ENCODE measurements around the gene TSPOAP1. TPM values are rescaled to one million over a fixed set of nuclear protein-coding genes. Genes with fewer than 3 reads are reported as not detected.

The TSPOAP1 gene
- total RNA-seq, 1 experiment from 2014 or later: 10.9 TPM

DNA sequence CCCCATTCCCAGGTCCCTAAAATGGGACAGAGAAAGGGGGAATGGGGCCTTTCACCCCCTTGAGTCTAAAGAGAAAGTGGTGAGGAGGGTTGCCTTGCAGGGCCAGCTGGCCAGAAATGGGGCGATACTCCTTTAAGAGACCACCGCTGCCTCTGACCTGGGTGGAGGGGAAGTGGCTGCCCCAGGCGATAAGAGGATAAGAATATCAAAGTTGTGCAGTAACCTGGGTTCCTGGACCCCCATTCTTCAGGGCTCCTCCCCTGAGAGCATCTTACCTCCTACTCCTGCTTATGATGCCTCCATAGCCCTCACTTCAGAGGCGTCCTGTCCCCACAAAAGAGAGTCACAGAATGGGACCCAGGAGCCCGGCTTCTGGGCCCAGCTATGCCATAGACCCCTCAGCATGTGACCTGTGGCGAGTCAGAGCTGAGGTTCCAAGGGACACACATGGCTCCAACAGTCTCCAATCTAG lies 5.2 kb upstream of the TSPOAP1 start:
- Mint-ChIP-seq H3K9me3 (no peaks in the 10 kb centered on the region), H3K4me3 (no peak overlapping the region), H3K36me3 (no peaks in the 10 kb centered on the region), H3K27ac (no peak overlapping the region), H3K4me1 (peaks cover 65% of the 10 kb centered on the region), H3K27me3 (ENCODE audit: low read depth) (no peaks in the 10 kb centered on the region)
- ChIA-PET POLR2A (no interaction called here), CTCF (interaction anchor here (0.9 to 1.1 kb wide), 3 partner anchors 8 to 26 kb away, joined by 3 to 4 read pairs (median 3); no protein-coding TSS in a partner anchor)
- no peak for TF ChIP-seq RELA (CRISPR knock-in tag; IDR thresholded peaks at IDR 0.05; ENCODE audit: borderline replicate concordance)
- TF ChIP-seq, protein P1, sequence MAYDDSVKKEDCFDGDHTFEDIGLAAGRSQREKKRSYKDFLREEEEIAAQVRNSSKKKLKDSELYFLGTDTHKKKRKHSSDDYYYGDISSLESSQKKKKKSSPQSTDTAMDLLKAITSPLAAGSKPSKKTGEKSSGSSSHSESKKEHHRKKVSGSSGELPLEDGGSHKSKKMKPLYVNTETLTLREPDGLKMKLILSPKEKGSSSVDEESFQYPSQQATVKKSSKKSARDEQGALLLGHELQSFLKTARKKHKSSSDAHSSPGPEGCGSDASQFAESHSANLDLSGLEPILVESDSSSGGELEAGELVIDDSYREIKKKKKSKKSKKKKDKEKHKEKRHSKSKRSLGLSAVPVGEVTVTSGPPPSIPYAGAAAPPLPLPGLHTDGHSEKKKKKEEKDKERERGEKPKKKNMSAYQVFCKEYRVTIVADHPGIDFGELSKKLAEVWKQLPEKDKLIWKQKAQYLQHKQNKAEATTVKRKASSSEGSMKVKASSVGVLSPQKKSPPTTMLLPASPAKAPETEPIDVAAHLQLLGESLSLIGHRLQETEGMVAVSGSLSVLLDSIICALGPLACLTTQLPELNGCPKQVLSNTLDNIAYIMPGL (CRISPR knock-in tag; IDR thresholded peaks at IDR 0.05): no peak
- TF ChIP-seq MYBL2 (CRISPR knock-in tag; IDR thresholded peaks at IDR 0.05): no peak
- no peak for TF ChIP-seq CREB1 (CRISPR knock-in tag; IDR thresholded peaks at IDR 0.05)
- no peak for TF ChIP-seq JAZF1 (CRISPR knock-in tag; IDR thresholded peaks at IDR 0.05)
- TF ChIP-seq HMGA2 (CRISPR knock-in tag; IDR thresholded peaks at IDR 0.05): no peak
- TF ChIP-seq NFE2L1 (CRISPR knock-in tag; IDR thresholded peaks at IDR 0.05): no peak
- TF ChIP-seq ZNF121 (CRISPR knock-in tag; IDR thresholded peaks at IDR 0.05): no peak
- TF ChIP-seq, protein P2, sequence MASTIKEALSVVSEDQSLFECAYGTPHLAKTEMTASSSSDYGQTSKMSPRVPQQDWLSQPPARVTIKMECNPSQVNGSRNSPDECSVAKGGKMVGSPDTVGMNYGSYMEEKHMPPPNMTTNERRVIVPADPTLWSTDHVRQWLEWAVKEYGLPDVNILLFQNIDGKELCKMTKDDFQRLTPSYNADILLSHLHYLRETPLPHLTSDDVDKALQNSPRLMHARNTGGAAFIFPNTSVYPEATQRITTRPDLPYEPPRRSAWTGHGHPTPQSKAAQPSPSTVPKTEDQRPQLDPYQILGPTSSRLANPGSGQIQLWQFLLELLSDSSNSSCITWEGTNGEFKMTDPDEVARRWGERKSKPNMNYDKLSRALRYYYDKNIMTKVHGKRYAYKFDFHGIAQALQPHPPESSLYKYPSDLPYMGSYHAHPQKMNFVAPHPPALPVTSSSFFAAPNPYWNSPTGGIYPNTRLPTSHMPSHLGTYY (CRISPR knock-in tag; IDR thresholded peaks at IDR 0.05): no peak
- no peak for TF ChIP-seq ZNF423 (CRISPR knock-in tag; IDR thresholded peaks at IDR 0.05)
- no peak for TF ChIP-seq MXD4 (CRISPR knock-in tag; IDR thresholded peaks at IDR 0.05; ENCODE audit: borderline replicate concordance)
- TF ChIP-seq, protein P3, sequence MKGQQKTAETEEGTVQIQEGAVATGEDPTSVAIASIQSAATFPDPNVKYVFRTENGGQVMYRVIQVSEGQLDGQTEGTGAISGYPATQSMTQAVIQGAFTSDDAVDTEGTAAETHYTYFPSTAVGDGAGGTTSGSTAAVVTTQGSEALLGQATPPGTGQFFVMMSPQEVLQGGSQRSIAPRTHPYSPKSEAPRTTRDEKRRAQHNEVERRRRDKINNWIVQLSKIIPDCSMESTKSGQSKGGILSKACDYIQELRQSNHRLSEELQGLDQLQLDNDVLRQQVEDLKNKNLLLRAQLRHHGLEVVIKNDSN (CRISPR knock-in tag; IDR thresholded peaks at IDR 0.05): no peak
- TF ChIP-seq SOX15 (CRISPR knock-in tag; IDR thresholded peaks at IDR 0.05): no peak
- TF ChIP-seq, protein P4, sequence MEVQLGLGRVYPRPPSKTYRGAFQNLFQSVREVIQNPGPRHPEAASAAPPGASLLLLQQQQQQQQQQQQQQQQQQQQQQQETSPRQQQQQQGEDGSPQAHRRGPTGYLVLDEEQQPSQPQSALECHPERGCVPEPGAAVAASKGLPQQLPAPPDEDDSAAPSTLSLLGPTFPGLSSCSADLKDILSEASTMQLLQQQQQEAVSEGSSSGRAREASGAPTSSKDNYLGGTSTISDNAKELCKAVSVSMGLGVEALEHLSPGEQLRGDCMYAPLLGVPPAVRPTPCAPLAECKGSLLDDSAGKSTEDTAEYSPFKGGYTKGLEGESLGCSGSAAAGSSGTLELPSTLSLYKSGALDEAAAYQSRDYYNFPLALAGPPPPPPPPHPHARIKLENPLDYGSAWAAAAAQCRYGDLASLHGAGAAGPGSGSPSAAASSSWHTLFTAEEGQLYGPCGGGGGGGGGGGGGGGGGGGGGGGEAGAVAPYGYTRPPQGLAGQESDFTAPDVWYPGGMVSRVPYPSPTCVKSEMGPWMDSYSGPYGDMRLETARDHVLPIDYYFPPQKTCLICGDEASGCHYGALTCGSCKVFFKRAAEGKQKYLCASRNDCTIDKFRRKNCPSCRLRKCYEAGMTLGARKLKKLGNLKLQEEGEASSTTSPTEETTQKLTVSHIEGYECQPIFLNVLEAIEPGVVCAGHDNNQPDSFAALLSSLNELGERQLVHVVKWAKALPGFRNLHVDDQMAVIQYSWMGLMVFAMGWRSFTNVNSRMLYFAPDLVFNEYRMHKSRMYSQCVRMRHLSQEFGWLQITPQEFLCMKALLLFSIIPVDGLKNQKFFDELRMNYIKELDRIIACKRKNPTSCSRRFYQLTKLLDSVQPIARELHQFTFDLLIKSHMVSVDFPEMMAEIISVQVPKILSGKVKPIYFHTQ (CRISPR knock-in tag; IDR thresholded peaks at IDR 0.05): no peak
- DNase-seq (ENCODE audit: low spot score): peak; percentile 4
- ATAC-seq: no peak

DNA sequence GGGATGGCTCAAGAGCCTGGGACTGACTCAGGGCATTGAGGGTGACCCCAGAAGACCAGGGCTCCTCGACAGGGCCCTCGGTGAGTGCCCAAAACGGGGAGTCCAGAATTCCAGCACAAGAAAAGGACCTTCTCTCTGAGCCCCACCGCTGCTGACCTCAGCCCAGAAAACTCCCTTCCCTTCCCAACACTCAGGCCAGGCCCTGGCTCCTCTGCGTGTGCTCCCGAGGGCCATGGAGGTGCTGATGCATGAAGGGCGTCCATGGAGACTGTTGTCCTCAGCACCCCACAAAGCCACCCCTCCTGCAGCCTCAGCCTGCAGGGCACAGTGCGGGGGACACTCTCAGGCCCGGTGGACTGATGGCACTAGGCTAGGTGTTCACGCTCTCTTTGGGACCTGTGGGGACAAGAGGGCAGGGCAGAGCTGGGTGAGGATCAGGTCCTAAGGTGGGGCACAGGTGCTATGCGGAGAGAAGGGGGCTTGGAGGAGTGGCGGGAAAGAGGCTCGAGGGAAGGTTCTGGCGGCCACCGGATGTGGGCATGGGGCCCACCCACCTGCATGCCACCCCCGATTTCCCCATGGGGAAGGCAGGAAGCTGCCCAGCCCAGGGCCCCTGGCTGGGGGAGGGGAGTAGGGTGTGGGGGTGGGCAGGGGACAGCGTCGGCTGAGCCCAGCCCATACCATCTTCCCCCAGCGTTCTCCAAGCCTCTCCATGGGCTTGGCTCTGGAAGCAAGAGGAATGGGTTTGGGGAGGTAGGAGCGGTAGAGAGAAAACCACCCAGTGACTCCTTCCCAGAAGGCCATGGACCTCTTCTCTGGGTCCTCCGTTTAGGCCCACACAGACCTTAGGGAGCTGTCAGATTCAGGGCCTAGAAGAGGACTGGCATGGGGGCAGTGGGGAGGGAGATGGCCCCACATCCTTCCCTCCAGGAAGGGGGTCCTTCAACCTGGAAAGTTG lies 4.5 kb upstream of the TSPOAP1 start:
- no peaks in the 10 kb centered on the region for H3K36me3 Mint-ChIP-seq
- CTCF ChIA-PET: interaction anchor here (1.1 kb wide), 2 partner anchors 16 to 25 kb away, joined by 3 to 4 read pairs; no protein-coding TSS in a partner anchor
- peaks cover 63% of the 10 kb centered on the region for H3K4me1 Mint-ChIP-seq
- peak; percentile 6 for DNase-seq (ENCODE audit: low spot score)
- ATAC-seq: no peak
- H3K9me3 Mint-ChIP-seq: no peaks in the 10 kb centered on the region
- POLR2A ChIA-PET: interaction anchor here (2.4 kb wide), 1 partner anchor 19 kb away, joined by 9 read pairs; the partner anchor contains the start of gene SUPT4H1
- H3K27me3 Mint-ChIP-seq (ENCODE audit: low read depth): no peaks in the 10 kb centered on the region
- no peak overlapping the region for H3K4me3 Mint-ChIP-seq
- H3K27ac Mint-ChIP-seq: no peak overlapping the region
- TF ChIP-seq PRRX2 (CRISPR knock-in tag; IDR thresholded peaks at IDR 0.05) (no peak), OVOL2 (CRISPR knock-in tag; IDR thresholded peaks at IDR 0.05; ENCODE audit: borderline replicate concordance) (no peak), KAT7 (CRISPR knock-in tag; IDR thresholded peaks at IDR 0.05; ENCODE audit: borderline replicate concordance) (no peak), FOXP1 (CRISPR knock-in tag; IDR thresholded peaks at IDR 0.05; ENCODE audit: borderline replicate concordance) (no peak), MYBL2 (CRISPR knock-in tag; IDR thresholded peaks at IDR 0.05) (no peak), CREB1 (CRISPR knock-in tag; IDR thresholded peaks at IDR 0.05) (no peak)
- TF ChIP-seq, protein P5, sequence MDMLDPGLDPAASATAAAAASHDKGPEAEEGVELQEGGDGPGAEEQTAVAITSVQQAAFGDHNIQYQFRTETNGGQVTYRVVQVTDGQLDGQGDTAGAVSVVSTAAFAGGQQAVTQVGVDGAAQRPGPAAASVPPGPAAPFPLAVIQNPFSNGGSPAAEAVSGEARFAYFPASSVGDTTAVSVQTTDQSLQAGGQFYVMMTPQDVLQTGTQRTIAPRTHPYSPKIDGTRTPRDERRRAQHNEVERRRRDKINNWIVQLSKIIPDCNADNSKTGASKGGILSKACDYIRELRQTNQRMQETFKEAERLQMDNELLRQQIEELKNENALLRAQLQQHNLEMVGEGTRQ (CRISPR knock-in tag; IDR thresholded peaks at IDR 0.05): no peak
- TF ChIP-seq, protein P6, sequence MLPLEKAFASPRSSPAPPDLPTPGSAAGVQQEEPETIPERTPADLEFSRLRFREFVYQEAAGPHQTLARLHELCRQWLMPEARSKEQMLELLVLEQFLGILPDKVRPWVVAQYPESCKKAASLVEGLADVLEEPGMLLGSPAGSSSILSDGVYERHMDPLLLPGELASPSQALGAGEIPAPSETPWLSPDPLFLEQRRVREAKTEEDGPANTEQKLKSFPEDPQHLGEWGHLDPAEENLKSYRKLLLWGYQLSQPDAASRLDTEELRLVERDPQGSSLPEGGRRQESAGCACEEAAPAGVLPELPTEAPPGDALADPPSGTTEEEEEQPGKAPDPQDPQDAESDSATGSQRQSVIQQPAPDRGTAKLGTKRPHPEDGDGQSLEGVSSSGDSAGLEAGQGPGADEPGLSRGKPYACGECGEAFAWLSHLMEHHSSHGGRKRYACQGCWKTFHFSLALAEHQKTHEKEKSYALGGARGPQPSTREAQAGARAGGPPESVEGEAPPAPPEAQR (CRISPR knock-in tag; IDR thresholded peaks at IDR 0.05): no peak
- TF ChIP-seq, protein P7, sequence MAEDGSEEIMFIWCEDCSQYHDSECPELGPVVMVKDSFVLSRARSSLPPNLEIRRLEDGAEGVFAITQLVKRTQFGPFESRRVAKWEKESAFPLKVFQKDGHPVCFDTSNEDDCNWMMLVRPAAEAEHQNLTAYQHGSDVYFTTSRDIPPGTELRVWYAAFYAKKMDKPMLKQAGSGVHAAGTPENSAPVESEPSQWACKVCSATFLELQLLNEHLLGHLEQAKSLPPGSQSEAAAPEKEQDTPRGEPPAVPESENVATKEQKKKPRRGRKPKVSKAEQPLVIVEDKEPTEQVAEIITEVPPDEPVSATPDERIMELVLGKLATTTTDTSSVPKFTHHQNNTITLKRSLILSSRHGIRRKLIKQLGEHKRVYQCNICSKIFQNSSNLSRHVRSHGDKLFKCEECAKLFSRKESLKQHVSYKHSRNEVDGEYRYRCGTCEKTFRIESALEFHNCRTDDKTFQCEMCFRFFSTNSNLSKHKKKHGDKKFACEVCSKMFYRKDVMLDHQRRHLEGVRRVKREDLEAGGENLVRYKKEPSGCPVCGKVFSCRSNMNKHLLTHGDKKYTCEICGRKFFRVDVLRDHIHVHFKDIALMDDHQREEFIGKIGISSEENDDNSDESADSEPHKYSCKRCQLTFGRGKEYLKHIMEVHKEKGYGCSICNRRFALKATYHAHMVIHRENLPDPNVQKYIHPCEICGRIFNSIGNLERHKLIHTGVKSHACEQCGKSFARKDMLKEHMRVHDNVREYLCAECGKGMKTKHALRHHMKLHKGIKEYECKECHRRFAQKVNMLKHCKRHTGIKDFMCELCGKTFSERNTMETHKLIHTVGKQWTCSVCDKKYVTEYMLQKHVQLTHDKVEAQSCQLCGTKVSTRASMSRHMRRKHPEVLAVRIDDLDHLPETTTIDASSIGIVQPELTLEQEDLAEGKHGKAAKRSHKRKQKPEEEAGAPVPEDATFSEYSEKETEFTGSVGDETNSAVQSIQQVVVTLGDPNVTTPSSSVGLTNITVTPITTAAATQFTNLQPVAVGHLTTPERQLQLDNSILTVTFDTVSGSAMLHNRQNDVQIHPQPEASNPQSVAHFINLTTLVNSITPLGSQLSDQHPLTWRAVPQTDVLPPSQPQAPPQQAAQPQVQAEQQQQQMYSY (CRISPR knock-in tag; IDR thresholded peaks at IDR 0.05): no peak

Measured in WTC11 (cell line).